Kidney epithelial cell (primary cell): Measurements from ENCODE around the gene HCAR1. TPM values are rescaled to one million over a fixed set of nuclear protein-coding genes. Genes with fewer than 3 reads are reported as not detected.
"Not testable (repeated sequence)": the region's sequence is repeated elsewhere in the genome, so short reads cannot be mapped to it uniquely, and the experiment has no call there.

Experiments used
- DNase-seq: peaks from one replicate; pipeline ENCODE4 v3.0.0-alpha.2; 2010; ENCODE audit warnings: low read depth
- H3K27me3 ChIP-seq: 2 replicates; pipeline ENCODE4 v1.6.0; 2011; ENCODE audit warnings: low read length; ENCODE audit not compliant: control insufficient read depth, insufficient read depth
- H3K36me3 ChIP-seq: 2 replicates; pipeline ENCODE4 v1.5.1; 2011; ENCODE audit warnings: low read length; ENCODE audit not compliant: control insufficient read depth, insufficient read depth
- H3K4me3 ChIP-seq: 2 replicates; pipeline ENCODE4 v1.5.1; 2011; ENCODE audit warnings: low read depth, mild to moderate bottlenecking, control low read depth, low read length
- total RNA-seq: library from RNA; depleted of rRNA; stranded (reverse); fragments of >200 nt; gene quantifications from 2 replicates; pipeline ENCODE4 v1.2.3, GENCODE V29; 2015
- TF ChIP-seq, protein P1 (sequence below): IDR thresholded peaks from 2 replicates; pipeline ENCODE4 v1.5.1; 2011; ENCODE audit warnings: mild to moderate bottlenecking, moderate library complexity, low read length, control low read depth, inconsistent platforms; ENCODE audit not compliant: insufficient read depth, poor library complexity, severe bottlenecking

The HCAR1 gene
- total RNA-seq, 1 donor from 2014 or later: 0.79 TPM

DNA sequence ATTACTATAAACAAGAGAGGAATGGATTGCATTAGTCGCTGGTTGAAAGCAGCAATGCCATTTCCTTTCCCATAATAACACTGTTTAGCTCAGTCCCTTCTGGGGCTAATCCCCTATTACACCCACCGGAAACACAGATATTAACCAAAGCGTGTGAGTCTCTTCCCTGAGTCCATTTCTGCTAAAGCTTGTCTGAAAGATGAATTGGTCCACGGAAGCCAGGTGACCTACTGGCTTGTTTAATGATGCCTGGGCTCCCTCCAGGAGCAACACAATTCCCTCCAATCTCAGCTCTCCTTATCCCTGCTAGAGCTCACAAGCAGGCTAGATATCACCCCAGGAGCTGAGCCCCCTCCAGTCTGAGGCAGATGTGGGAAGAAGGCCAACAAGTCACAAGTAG lies 29.2 kb downstream of the HCAR1 start:
- not testable (repeated sequence) for DNase-seq, H3K36me3 ChIP-seq, H3K4me3 ChIP-seq, H3K27me3 ChIP-seq

DNA sequence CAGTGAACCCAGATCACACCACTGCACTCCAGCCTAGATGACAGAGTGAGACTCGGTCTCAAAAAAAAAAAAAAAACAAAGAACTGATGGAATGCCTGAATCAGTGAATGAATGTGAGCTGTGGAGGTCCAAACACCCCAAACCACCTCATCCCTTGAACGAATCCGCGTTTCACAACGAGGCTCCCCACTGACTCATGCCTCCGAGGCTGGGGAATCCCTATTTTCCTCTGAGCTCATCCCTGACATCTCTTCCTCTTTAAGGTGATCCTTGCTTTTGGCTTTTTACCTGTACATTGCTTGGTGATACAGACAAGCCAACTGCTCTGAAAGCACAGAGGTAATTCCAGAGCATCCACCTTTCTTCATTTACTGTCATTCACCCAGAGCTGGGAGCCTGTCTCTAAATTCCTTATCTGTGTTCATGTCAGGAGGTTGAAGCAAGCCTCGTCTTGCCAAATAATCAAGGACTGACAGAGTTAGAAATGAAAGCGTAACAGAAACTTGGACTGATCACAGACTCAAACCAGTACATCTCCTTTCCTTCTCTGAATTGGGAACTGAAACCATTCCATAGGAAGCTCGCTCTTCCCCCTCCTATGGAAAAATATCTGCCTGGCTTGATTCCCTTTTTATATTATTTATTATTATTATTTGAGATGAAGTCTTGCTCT lies 30.5 kb downstream of the HCAR1 start:
- not testable (repeated sequence) for H3K4me3 ChIP-seq, H3K27me3 ChIP-seq, H3K36me3 ChIP-seq, DNase-seq

DNA sequence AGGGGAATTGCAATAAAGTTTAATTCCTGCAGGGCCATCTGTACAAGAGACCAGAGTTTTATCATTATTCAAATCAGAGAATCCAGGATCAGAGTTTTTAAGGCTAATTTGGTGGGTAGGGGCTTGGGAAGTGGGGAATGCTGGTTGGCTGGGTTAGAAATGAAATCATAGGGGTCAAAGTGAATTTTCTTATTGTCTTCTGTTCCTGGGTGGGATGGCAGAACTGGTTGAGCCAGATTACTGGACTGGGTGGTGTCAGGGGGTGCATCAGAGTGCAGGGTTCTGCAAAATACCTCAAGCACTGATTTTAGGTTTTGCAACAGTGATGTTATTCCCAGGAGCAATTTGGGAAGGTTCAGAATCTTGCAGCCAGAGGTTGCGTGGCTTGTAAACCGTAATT lies 33.7 kb downstream of the HCAR1 start:
- not testable (repeated sequence) for H3K36me3 ChIP-seq, DNase-seq, H3K4me3 ChIP-seq, H3K27me3 ChIP-seq

DNA sequence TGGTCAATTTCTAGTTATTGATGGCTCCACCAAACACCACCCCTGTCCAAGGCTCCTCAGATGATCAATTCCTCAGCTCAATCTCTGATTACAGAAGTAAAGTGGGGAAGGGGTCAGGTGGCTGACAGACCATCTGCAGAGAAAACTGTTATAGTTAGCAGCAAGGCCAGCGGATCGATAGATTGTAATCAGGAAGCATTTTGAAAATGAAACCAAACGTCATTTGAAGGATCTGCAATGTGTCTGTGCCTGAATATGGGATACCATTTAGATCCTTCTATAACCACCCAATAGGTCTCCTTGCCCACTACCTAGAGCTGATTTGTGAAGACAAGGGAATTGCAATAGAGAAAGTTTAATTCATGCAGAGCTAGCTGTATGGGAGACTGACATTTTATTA lies 39.1 kb downstream of the HCAR1 start:
- Histone ChIP-seq H3K36me3 (no peaks in the 10 kb centered on the region), H3K4me3 (no peak overlapping the region), H3K27me3 (no peaks in the 10 kb centered on the region)
- no peak for DNase-seq
- TF ChIP-seq, protein P1, sequence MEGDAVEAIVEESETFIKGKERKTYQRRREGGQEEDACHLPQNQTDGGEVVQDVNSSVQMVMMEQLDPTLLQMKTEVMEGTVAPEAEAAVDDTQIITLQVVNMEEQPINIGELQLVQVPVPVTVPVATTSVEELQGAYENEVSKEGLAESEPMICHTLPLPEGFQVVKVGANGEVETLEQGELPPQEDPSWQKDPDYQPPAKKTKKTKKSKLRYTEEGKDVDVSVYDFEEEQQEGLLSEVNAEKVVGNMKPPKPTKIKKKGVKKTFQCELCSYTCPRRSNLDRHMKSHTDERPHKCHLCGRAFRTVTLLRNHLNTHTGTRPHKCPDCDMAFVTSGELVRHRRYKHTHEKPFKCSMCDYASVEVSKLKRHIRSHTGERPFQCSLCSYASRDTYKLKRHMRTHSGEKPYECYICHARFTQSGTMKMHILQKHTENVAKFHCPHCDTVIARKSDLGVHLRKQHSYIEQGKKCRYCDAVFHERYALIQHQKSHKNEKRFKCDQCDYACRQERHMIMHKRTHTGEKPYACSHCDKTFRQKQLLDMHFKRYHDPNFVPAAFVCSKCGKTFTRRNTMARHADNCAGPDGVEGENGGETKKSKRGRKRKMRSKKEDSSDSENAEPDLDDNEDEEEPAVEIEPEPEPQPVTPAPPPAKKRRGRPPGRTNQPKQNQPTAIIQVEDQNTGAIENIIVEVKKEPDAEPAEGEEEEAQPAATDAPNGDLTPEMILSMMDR: no peak

DNA sequence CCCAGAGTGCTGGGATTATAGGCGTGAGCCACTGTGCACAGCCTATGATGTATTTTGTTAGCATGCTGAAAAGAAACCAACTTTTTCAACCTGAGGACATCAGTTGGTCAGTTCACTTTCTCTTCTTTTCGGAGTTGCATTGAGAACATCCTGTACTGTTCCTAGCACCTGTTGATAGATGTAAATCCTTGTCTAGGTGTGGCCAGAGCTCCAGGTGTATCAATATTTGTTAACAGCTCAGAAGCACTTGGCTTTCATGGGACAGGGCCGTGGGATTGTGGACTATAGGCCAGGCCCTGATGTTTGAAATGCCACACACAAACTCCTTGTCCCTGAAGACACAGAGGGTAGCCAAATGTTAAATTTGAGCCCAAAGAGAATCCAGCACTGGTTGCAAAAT lies 42.4 kb downstream of the HCAR1 start:
- TF ChIP-seq, protein P1: no peak
- no peak for DNase-seq
- H3K36me3 ChIP-seq: no peaks in the 10 kb centered on the region
- H3K4me3 ChIP-seq: no peak overlapping the region
- H3K27me3 ChIP-seq: no peaks in the 10 kb centered on the region

DNA sequence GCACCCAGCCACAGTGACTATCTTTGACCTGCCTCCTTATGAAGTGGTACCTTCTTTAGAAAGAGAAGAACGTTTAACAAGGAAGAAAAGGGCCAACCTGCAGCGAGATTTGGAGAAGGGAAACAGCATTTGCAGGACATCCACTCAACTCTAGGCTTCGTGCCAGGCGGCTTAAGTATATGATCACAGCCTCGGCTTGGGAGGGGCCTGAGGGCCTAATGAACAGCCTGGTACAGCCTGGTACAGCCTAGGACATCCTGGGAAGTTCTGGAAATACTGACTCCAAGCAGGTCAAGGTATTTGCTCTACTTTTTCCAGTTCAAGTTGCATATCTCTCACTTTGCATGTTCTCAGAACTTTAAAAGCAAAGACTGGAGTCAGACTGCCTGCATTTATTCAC lies 43.6 kb downstream of the HCAR1 start:
- TF ChIP-seq, protein P1: no peak
- no peak for DNase-seq

DNA sequence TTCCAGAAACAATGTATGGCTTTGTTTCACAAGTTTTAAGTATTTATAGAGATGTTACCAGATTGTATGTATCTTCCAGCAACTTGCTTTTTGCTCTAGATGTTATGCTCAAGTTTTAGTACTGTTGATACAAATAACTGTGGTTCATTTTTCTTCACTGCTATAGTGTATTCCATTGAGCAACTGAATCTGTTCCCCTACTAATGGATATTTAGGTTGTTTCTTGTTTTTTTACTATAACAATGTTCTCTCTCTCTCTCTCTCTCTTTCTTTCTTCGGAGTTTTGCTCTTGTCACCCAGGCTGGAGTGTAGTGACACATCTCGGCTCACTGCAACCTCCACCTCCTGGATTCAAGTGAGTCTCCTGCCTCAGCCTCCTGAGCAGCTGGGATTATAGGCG lies 44.1 kb downstream of the HCAR1 start:
- Histone ChIP-seq H3K4me3 (no peak overlapping the region), H3K27me3 (no peaks in the 10 kb centered on the region), H3K36me3 (no peaks in the 10 kb centered on the region)
- DNase-seq: no peak
- TF ChIP-seq, protein P1: no peak

More for the DNA sequence above, 43.6 kb downstream of the HCAR1 start:
- no peaks in the 10 kb centered on the region for H3K36me3 ChIP-seq
- no peaks in the 10 kb centered on the region for H3K27me3 ChIP-seq
- no peak overlapping the region for H3K4me3 ChIP-seq
